Activated CD8-positive, alpha-beta memory T cell treated with anti-CD3 and anti-CD28 coated beads, Interleukin-2, amount 50 U/mL, for 4 hours (primary cell): ENCODE data around the gene CAMK1.

Source experiments
- DNase-seq: peaks from one replicate; pipeline ENCODE4 v3.0.0-alpha.2; 2020

CAMK1 gene

GRCh38 chr3:9769426-9770275 lies at the start of gene CAMK1:
Gene CAMK1 (minus strand): TSS chr3:9769947. CDS start chr3:9767749, 2,198 bp downstream.
- peak; percentile 57 for DNase-seq

GRCh38 chr3:9818666-9819335 lies 49.1 kb upstream of the CAMK1 start:
- no peak for DNase-seq

- DNase-seq, result no peak
Measured at GRCh38 chr3:9817436-9817835, 47.7 kb upstream of the CAMK1 start.

GRCh38 chr3:9815986-9816385 lies 46.2 kb upstream of the CAMK1 start:
- no peak for DNase-seq

- DNase-seq, result no peak
Measured at GRCh38 chr3:9812870-9813483, 43.2 kb upstream of the CAMK1 start.

- DNase-seq, result no peak
Measured at GRCh38 chr3:9810846-9811245, 41.1 kb upstream of the CAMK1 start.

- DNase-seq, result no peak
Measured at GRCh38 chr3:9810433-9810770, 40.7 kb upstream of the CAMK1 start.

GRCh38 chr3:9809615-9810432 lies 40.1 kb upstream of the CAMK1 start, which contains the start of gene TTLL3:
Gene TTLL3 (plus strand): TSS chr3:9810262. CDS start chr3:9810662, 400 bp downstream.
- DNase-seq, result peak; percentile 40

GRCh38 chr3:9809239-9809614 lies 39.5 kb upstream of the CAMK1 start:
- no peak for DNase-seq

GRCh38 chr3:9808345-9809037 lies 38.7 kb upstream of the CAMK1 start:
- peak; percentile 45 for DNase-seq

- no peak for DNase-seq
Measured at GRCh38 chr3:9807981-9808344, 38.2 kb upstream of the CAMK1 start.

- no peak for DNase-seq
Measured at GRCh38 chr3:9806688-9807589, 37.2 kb upstream of the CAMK1 start.

GRCh38 chr3:9806137-9806536 lies 36.4 kb upstream of the CAMK1 start:
- no peak for DNase-seq

- no peak for DNase-seq
Measured at GRCh38 chr3:9804996-9805395, 35.2 kb upstream of the CAMK1 start.

- no peak for DNase-seq
Measured at GRCh38 chr3:9803494-9803893, 33.7 kb upstream of the CAMK1 start.

- DNase-seq, result no peak
Measured at GRCh38 chr3:9800529-9800928, 30.8 kb upstream of the CAMK1 start.

- DNase-seq, result no peak
Measured at GRCh38 chr3:9797196-9797945, 27.6 kb upstream of the CAMK1 start.

- no peak for DNase-seq
Measured at GRCh38 chr3:9795207-9795606, 25.5 kb upstream of the CAMK1 start.

- no peak for DNase-seq
Measured at GRCh38 chr3:9794400-9794799, 24.7 kb upstream of the CAMK1 start.

- no peak for DNase-seq
Measured at GRCh38 chr3:9793161-9793781, 23.5 kb upstream of the CAMK1 start.
